H9 (cell line): ENCODE measurements around the gene RBM48. TPM values are rescaled to one million over a fixed set of nuclear protein-coding genes. Genes with fewer than 3 reads are reported as not detected.

ENCODE experiments used
- DNase-seq: peaks from one replicate; pipeline ENCODE4 v3.0.0-alpha.2; 2017
- H2AFZ ChIP-seq: one replicate; pipeline ENCODE4 v1.6.1; 2013; ENCODE audit warnings: mild to moderate bottlenecking, low read length, control low read depth, moderate library complexity
- H2AK5ac ChIP-seq: 2 replicates; pipeline ENCODE4 v1.6.1; 2013; ENCODE audit warnings: low read length, control low read depth, mixed read lengths; ENCODE audit not compliant: insufficient read length
- H2BK120ac ChIP-seq: one replicate; pipeline ENCODE4 v1.6.1; 2013; ENCODE audit warnings: low read depth, mild to moderate bottlenecking, low read length, control low read depth, inconsistent platforms; ENCODE audit not compliant: poor library complexity, severe bottlenecking
- H2BK12ac ChIP-seq: 2 replicates; pipeline ENCODE4 v1.6.1; 2013; ENCODE audit warnings: low read length, control low read depth, mixed read lengths, low read depth; ENCODE audit not compliant: insufficient read length
- H2BK15ac ChIP-seq: 2 replicates; pipeline ENCODE4 v1.6.1; 2013; ENCODE audit warnings: low read depth, low read length, control low read depth
- H2BK20ac ChIP-seq: one replicate; pipeline ENCODE4 v1.6.1; 2013; ENCODE audit warnings: low read depth, mild to moderate bottlenecking, low read length, control low read depth, inconsistent platforms; ENCODE audit not compliant: poor library complexity, severe bottlenecking
- H2BK5ac ChIP-seq: 2 replicates; pipeline ENCODE4 v1.6.1; 2013; ENCODE audit warnings: low read length, control low read depth, mixed read lengths; ENCODE audit not compliant: insufficient read length
- H3K14ac ChIP-seq: 2 replicates; pipeline ENCODE4 v1.6.1; 2013; ENCODE audit warnings: low read length, control low read depth; ENCODE audit not compliant: insufficient read depth
- H3K18ac ChIP-seq: 2 replicates; pipeline ENCODE4 v1.6.1; 2013; ENCODE audit warnings: low read depth, mild to moderate bottlenecking, mixed read lengths, low read length, control low read depth; ENCODE audit not compliant: insufficient read length
- H3K23ac ChIP-seq: 2 replicates; pipeline ENCODE4 v1.6.1; 2013; ENCODE audit warnings: low read length, control low read depth, mixed read lengths, low read depth; ENCODE audit not compliant: insufficient read length
- H3K23me2 ChIP-seq: 2 replicates; pipeline ENCODE4 v1.6.1; 2013; ENCODE audit warnings: low read depth, mild to moderate bottlenecking, mixed read lengths, low read length, control low read depth; ENCODE audit not compliant: insufficient read length, poor library complexity, severe bottlenecking
- H3K27ac ChIP-seq: 2 replicates; pipeline ENCODE4 v1.5.1; 2013; ENCODE audit warnings: low read length, control low read depth, mixed read lengths, low read depth; ENCODE audit not compliant: insufficient read length
- H3K27me3 ChIP-seq: 2 replicates; pipeline ENCODE4 v1.6.1; 2013; ENCODE audit warnings: low read length, control low read depth, inconsistent platforms; ENCODE audit not compliant: insufficient read depth
- H3K4ac ChIP-seq: 2 replicates; pipeline ENCODE4 v1.6.1; 2013; ENCODE audit warnings: low read depth, mild to moderate bottlenecking, control low read depth, inconsistent platforms, low read length, moderate library complexity
- H3K4me1 ChIP-seq: 2 replicates; pipeline ENCODE4 v1.6.1; 2013; ENCODE audit warnings: low read length, control low read depth, inconsistent platforms; ENCODE audit not compliant: insufficient read depth
- H3K4me2 ChIP-seq: 2 replicates; pipeline ENCODE4 v1.6.1; 2013; ENCODE audit warnings: low read length, control low read depth, mixed read lengths; ENCODE audit not compliant: insufficient read length, insufficient read depth
- H3K56ac ChIP-seq: 2 replicates; pipeline ENCODE4 v1.6.1; 2013; ENCODE audit warnings: low read depth, mild to moderate bottlenecking, mixed read lengths, low read length, control low read depth; ENCODE audit not compliant: insufficient read length
- H3K79me1 ChIP-seq: 2 replicates; pipeline ENCODE4 v1.6.1; 2013; ENCODE audit warnings: low read depth, mild to moderate bottlenecking, moderate library complexity, low read length, control low read depth, inconsistent platforms; ENCODE audit not compliant: insufficient read depth, poor library complexity, severe bottlenecking
- H3K79me2 ChIP-seq: 2 replicates; pipeline ENCODE4 v1.6.1; 2013; ENCODE audit warnings: low read length, control low read depth, inconsistent platforms; ENCODE audit not compliant: insufficient read depth
- H3K9ac ChIP-seq: 2 replicates; pipeline ENCODE4 v1.6.1; 2013; ENCODE audit warnings: low read length, control low read depth, mixed read lengths; ENCODE audit not compliant: insufficient read length; ENCODE audit errors: extremely low read depth
- H3K9me3 ChIP-seq: one replicate; pipeline ENCODE4 v1.6.1; 2013; ENCODE audit warnings: low read depth, low read length, inconsistent platforms; ENCODE audit not compliant: control insufficient read depth
- H3T11ph ChIP-seq: one replicate; pipeline ENCODE4 v1.6.1; 2013; ENCODE audit warnings: mild to moderate bottlenecking, low read length, control low read depth, inconsistent platforms
- H4K20me1 ChIP-seq: one replicate; pipeline ENCODE4 v1.6.1; 2013; ENCODE audit not compliant: control insufficient read depth, insufficient read length, insufficient read depth
- H4K5ac ChIP-seq: 2 replicates; pipeline ENCODE4 v1.6.1; 2013; ENCODE audit warnings: low read depth, mild to moderate bottlenecking, mixed read lengths, low read length, control low read depth; ENCODE audit not compliant: insufficient read length
- H4K8ac ChIP-seq: replicated peaks from 2 replicates; pipeline ENCODE4 v1.6.1; 2013; ENCODE audit warnings: low read length, control low read depth, mixed read lengths, low read depth; ENCODE audit not compliant: insufficient read length
- H4K91ac ChIP-seq: 2 replicates; pipeline ENCODE4 v1.6.1; 2013; ENCODE audit warnings: low read depth, mild to moderate bottlenecking, moderate library complexity, mixed read lengths, low read length, control low read depth; ENCODE audit not compliant: insufficient read length
- H3K27ac Mint-ChIP-seq, 3 experiments: 2 replicates in 2 of 3; 3 replicates in 1 of 3; pipeline ENCODE4 v1.8.0; 2020 to 2021; ENCODE audit warnings: mixed read lengths in 3 of 3, mild to moderate bottlenecking in 1 of 3, moderate library complexity in 1 of 3
- H3K27me3 Mint-ChIP-seq: 2 replicates; pipeline ENCODE4 v1.8.0; 2021; ENCODE audit warnings: low read depth, mild to moderate bottlenecking, moderate library complexity, mixed read lengths
- H3K36me3 Mint-ChIP-seq, 3 experiments: 2 replicates in 2 of 3; 3 replicates in 1 of 3; pipeline ENCODE4 v1.8.0; 2020 to 2021; ENCODE audit warnings: low read depth in 3 of 3, mixed read lengths in 3 of 3; ENCODE audit not compliant: insufficient read depth in 1 of 3
- H3K4me1 Mint-ChIP-seq, 2 experiments: 2 replicates each; pipeline ENCODE4 v1.8.0; 2020; ENCODE audit warnings: mixed read lengths in 2 of 2
- H3K4me3 Mint-ChIP-seq, 2 experiments: 2 replicates in 1 of 2; 3 replicates in 1 of 2; pipeline ENCODE4 v1.8.0; 2020 to 2021; ENCODE audit warnings: mild to moderate bottlenecking in 2 of 2, mixed read lengths in 2 of 2, moderate library complexity in 1 of 2
- H3K9me3 Mint-ChIP-seq, 2 experiments: 2 replicates in 1 of 2; 3 replicates in 1 of 2; pipeline ENCODE4 v1.8.0; 2020; ENCODE audit warnings: mild to moderate bottlenecking in 2 of 2, mixed read lengths in 2 of 2, moderate library complexity in 1 of 2
- WGBS: extraction: QIAGEN DNeasy Blood & Tissue Kit; methylation state at CpG from one replicate; pipeline ENCODE4 v1.1.7; 2013; ENCODE audit warnings: missing lambda C conversion rate, low lambda C conversion rate, mixed read lengths; ENCODE audit not compliant: insufficient read length; ENCODE audit errors: extremely low coverage; 5-methylcytosine and 5-hydroxymethylcytosine counted together
- total RNA-seq: library from RNA; stranded (reverse); gene quantifications from 2 replicates; pipeline ENCODE4 v1.2.1, GENCODE V29; 2021
- TF ChIP-seq, protein P1 (sequence below): fragments of 200-600 bp; sonication (generic); conservative IDR thresholded peaks from 3 replicates; pipeline ENCODE4 v1.8.0; 2021; ENCODE audit warnings: antibody characterized with exemption, mild to moderate bottlenecking

RBM48 gene
- total RNA-seq, 1 experiment from 2014 or later = 12.5 TPM

DNA sequence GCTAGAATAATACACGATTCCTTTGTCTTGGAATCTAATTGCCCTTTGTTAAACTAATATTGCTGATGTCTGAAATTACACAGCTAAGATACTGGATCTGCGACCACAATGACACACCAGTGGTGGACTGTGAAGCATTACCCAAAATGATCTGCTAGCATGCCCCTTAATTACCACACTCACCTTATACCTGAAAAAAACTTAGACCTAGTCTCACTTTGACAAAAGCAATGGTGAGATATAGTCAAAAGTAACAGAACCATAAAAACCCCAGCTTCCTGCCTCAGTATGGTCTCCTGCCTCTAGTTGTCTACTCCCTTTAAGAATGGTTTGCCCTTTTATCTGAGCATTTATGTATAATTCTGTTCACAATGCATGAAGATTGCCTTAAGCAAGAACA lies 30.0 kb upstream of the RBM48 start:
- Histone ChIP-seq H3K27ac (no peak overlapping the region), H3T11ph (no peak overlapping the region), H2BK20ac (no peak overlapping the region), H3K9me3 (no peaks in the 10 kb centered on the region), H4K20me1 (no peaks in the 10 kb centered on the region), H3K27me3 (no peaks in the 10 kb centered on the region), H3K23me2 (no peaks in the 10 kb centered on the region), H3K4me2 (no peak overlapping the region), H3K4ac (no peak overlapping the region), H2AFZ (no peak overlapping the region), H3K79me1 (no peaks in the 10 kb centered on the region), H4K91ac (no peak overlapping the region), H4K8ac (no peak overlapping the region), H3K56ac (no peak overlapping the region), H2AK5ac (no peak overlapping the region), H2BK15ac (no peak overlapping the region), H3K14ac (no peak overlapping the region), H3K18ac (no peak overlapping the region), H3K23ac (no peak overlapping the region), H2BK12ac (no peak overlapping the region), H2BK5ac (no peak overlapping the region), H2BK120ac (no peak overlapping the region), H4K5ac (no peak overlapping the region), H3K4me1 (no peaks in the 10 kb centered on the region), H3K79me2 (no peaks in the 10 kb centered on the region), H3K9ac (no peak overlapping the region)
- TF ChIP-seq, protein P1, sequence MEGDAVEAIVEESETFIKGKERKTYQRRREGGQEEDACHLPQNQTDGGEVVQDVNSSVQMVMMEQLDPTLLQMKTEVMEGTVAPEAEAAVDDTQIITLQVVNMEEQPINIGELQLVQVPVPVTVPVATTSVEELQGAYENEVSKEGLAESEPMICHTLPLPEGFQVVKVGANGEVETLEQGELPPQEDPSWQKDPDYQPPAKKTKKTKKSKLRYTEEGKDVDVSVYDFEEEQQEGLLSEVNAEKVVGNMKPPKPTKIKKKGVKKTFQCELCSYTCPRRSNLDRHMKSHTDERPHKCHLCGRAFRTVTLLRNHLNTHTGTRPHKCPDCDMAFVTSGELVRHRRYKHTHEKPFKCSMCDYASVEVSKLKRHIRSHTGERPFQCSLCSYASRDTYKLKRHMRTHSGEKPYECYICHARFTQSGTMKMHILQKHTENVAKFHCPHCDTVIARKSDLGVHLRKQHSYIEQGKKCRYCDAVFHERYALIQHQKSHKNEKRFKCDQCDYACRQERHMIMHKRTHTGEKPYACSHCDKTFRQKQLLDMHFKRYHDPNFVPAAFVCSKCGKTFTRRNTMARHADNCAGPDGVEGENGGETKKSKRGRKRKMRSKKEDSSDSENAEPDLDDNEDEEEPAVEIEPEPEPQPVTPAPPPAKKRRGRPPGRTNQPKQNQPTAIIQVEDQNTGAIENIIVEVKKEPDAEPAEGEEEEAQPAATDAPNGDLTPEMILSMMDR = no peak
- Mint-ChIP-seq H3K4me1 (no peaks in the 10 kb centered on the region), H3K36me3 (peaks cover 2 to 43% (median 37%) of the 10 kb centered on the region in 3 experiments; a peak in 6 of 7 replicates), H3K27me3 (no peaks in the 10 kb centered on the region), H3K4me3 (no peak overlapping the region), H3K9me3 (no peaks in the 10 kb centered on the region), H3K27ac (no peak overlapping the region; a peak in 1 of 7 replicates)
- no peak for DNase-seq
- no CpG with 5 or more reads among the region's 2 CpGs for WGBS
